ENCODE results near the gene MUS81.
A peak's percentile ranks its signal among the peaks of the same experiment; 100 is the strongest.
"Not testable (repeated sequence)": the region's sequence is repeated elsewhere in the genome, so short reads cannot be mapped to it uniquely, and the experiment has no call there.

The MUS81 gene

GRCh38 chr11:65873318-65874156 is 13.3 kb downstream of the MUS81 start:
- DNase-seq = peak; percentile 92

- DNase-seq = no peak
Observed at GRCh38 chr11:65879617-65880016, 19.4 kb downstream of the MUS81 start, which contains the start of gene CTSW. CTSW (plus strand) TSS chr11:65879837; CDS start chr11:65879855, 18 bp downstream.

- no peak for DNase-seq
Observed at GRCh38 chr11:65880027-65880426, 19.8 kb downstream of the MUS81 start.

- DNase-seq = no peak
Observed at GRCh38 chr11:65880844-65881421, 20.7 kb downstream of the MUS81 start.

- no peak for DNase-seq
Observed at GRCh38 chr11:65882120-65883057, 22.2 kb downstream of the MUS81 start.

- no peak for DNase-seq
Observed at GRCh38 chr11:65883058-65883761, 23.0 kb downstream of the MUS81 start.

- DNase-seq = no peak
Observed at GRCh38 chr11:65883786-65884715, 23.8 kb downstream of the MUS81 start.

- peak; percentile 80 for DNase-seq
Observed at GRCh38 chr11:65884716-65885092, 24.5 kb downstream of the MUS81 start.

GRCh38 chr11:65885231-65885630 is 25.0 kb downstream of the MUS81 start:
- DNase-seq = no peak

- no peak for DNase-seq
Observed at GRCh38 chr11:65885808-65886536, 25.7 kb downstream of the MUS81 start.

GRCh38 chr11:65886826-65887722 is 26.8 kb downstream of the MUS81 start:
- no peak for DNase-seq

GRCh38 chr11:65887723-65888162 is 27.5 kb downstream of the MUS81 start:
- no peak for DNase-seq

GRCh38 chr11:65888163-65888814 is 28.1 kb downstream of the MUS81 start, which contains the start of gene FIBP:
FIBP (minus strand) TSS chr11:65888471; CDS start chr11:65888418, 53 bp downstream.
- peak; percentile 93 for DNase-seq

GRCh38 chr11:65890324-65891218 is 30.3 kb downstream of the MUS81 start, which contains the start of gene CCDC85B:
CCDC85B (plus strand) TSS chr11:65890673; CDS start chr11:65890784, 111 bp downstream.
- DNase-seq = peak; percentile 96

- no peak for DNase-seq
Observed at GRCh38 chr11:65891219-65892136, 31.2 kb downstream of the MUS81 start.

- not testable (repeated sequence) for DNase-seq
Observed at GRCh38 chr11:65892137-65892540, 31.9 kb downstream of the MUS81 start.
